ENCODE measurements around the gene NLRC3. TPM values are rescaled to one million over a fixed set of nuclear protein-coding genes. Genes with fewer than 3 reads are reported as not detected.

The NLRC3 gene
- total and polyA plus RNA-seq, 2 donors (not counting 1 experiment from before 2014, with no cell fraction given) = 28.8 to 35.7 TPM

GRCh38 chr16:3596101-3596861, 19.1 kb upstream of the NLRC3 start:
- Mint-ChIP-seq H3K27me3 (no peaks in the 10 kb centered on the region), H3K27ac (no peak overlapping the region), H3K4me1 (no peaks in the 10 kb centered on the region), H3K9me3 (ENCODE audit: insufficient read depth) (no peaks in the 10 kb centered on the region), H3K4me3 (no peak overlapping the region)
- peaks cover 0 to 21% of the 10 kb centered on the region in 2 experiments for H3K36me3 ChIP-seq (replicated peaks in 1 of 2; ENCODE audit: control extremely low read depth in 1 of 2, control insufficient read depth in 1 of 2, extremely low read depth in 1 of 2, insufficient read depth in 2 of 2, low read length in 1 of 2)
- intact Hi-C loops (cut with micrococcal nuclease) = no loop called here
- WGBS (ENCODE audit: insufficient coverage) = 97% methylated on average over 27 of the region's 27 CpGs
- no peak overlapping the region for H3K4me2 ChIP-seq (replicated peaks; ENCODE audit: low read depth, low read length, poor library complexity, severe bottlenecking)
- H3K9me3 ChIP-seq (ENCODE audit: control extremely low read depth in 1 of 3, control insufficient read depth in 2 of 3, insufficient read depth in 1 of 3, low read length in 2 of 3) = peaks cover 0 to 5% (median 0%) of the 10 kb centered on the region in 3 donors
- H2AFZ ChIP-seq (ENCODE audit: insufficient read depth, low read depth, low read length, poor library complexity, severe bottlenecking) = no peak overlapping the region
- no peaks in the 10 kb centered on the region for H3K79me2 ChIP-seq (ENCODE audit: control insufficient read depth, insufficient read depth, low read length)
- H3K27me3 ChIP-seq (replicated peaks in 1 of 4; ENCODE audit: control extremely low read depth in 1 of 4, control insufficient read depth in 3 of 4, insufficient read depth in 4 of 4, low read length in 3 of 4) = no peaks in the 10 kb centered on the region
- H3K27ac ChIP-seq (ENCODE audit: low read length in 2 of 2) = no peak overlapping the region
- H3K4me1 ChIP-seq (ENCODE audit: control insufficient read depth in 2 of 2, insufficient read depth in 2 of 2, low read length in 2 of 2) = no peaks in the 10 kb centered on the region
- no peak for TF ChIP-seq EZH2 (IDR thresholded peaks at IDR 0.05; ENCODE audit: borderline replicate concordance, insufficient read depth, low read depth, low read length, poor library complexity, severe bottlenecking)
- TF ChIP-seq, protein P1, sequence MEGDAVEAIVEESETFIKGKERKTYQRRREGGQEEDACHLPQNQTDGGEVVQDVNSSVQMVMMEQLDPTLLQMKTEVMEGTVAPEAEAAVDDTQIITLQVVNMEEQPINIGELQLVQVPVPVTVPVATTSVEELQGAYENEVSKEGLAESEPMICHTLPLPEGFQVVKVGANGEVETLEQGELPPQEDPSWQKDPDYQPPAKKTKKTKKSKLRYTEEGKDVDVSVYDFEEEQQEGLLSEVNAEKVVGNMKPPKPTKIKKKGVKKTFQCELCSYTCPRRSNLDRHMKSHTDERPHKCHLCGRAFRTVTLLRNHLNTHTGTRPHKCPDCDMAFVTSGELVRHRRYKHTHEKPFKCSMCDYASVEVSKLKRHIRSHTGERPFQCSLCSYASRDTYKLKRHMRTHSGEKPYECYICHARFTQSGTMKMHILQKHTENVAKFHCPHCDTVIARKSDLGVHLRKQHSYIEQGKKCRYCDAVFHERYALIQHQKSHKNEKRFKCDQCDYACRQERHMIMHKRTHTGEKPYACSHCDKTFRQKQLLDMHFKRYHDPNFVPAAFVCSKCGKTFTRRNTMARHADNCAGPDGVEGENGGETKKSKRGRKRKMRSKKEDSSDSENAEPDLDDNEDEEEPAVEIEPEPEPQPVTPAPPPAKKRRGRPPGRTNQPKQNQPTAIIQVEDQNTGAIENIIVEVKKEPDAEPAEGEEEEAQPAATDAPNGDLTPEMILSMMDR (IDR thresholded peaks at IDR 0.05) = no peak
- ChIA-PET POLR2A (no interaction called here), CTCF (no interaction called here)
- no peaks in the 10 kb centered on the region for H4K20me1 ChIP-seq (ENCODE audit: control insufficient read depth, insufficient read depth, low read length, poor library complexity, severe bottlenecking)
- no peak overlapping the region for H3K9ac ChIP-seq (ENCODE audit: low read length)
- no peak overlapping the region for H3K4me3 ChIP-seq (ENCODE audit: control extremely low read depth in 1 of 5, extremely low read depth in 1 of 5, insufficient read depth in 1 of 5, low read depth in 2 of 5, low read length in 4 of 5)
- ATAC-seq (ENCODE audit: low read depth) (no peak), DNase-seq (no peak)

DNA sequence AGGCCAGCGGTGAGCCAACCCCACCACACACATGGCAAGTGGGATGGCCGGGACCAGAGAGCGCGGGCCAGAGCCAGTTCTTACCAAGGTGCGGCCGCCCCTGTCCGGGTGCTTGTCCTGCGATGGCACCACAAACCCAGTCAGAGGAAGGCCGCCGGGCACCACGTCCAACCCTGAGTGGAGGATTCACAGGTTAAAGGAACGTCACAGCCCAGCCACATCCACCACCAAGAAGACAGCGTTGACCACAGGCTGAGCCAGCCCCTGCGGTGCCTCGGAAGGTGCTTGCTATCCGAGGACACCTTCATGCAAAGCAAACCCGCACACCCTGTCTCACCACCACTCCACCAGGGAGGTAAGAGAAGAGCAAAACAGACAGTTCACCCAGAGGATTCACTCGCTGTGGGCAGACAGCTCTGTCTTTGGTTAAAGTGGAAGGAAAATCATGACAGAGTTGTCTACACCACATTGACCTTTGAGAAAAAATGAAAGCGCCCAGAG, 18.4 kb upstream of the NLRC3 start:
- ATAC-seq (ENCODE audit: low read depth) = no peak

More for the DNA sequence above, 18.4 kb upstream of the NLRC3 start:
- Histone ChIP-seq H2AFZ (ENCODE audit: insufficient read depth, low read depth, low read length, poor library complexity, severe bottlenecking) (no peak overlapping the region), H3K9me3 (ENCODE audit: control extremely low read depth in 1 of 3, control insufficient read depth in 2 of 3, insufficient read depth in 1 of 3, low read length in 2 of 3) (peaks cover 0 to 7% (median 0%) of the 10 kb centered on the region in 3 donors), H4K20me1 (ENCODE audit: control insufficient read depth, insufficient read depth, low read length, poor library complexity, severe bottlenecking) (no peaks in the 10 kb centered on the region), H3K4me1 (ENCODE audit: control insufficient read depth in 2 of 2, insufficient read depth in 2 of 2, low read length in 2 of 2) (no peaks in the 10 kb centered on the region), H3K36me3 (replicated peaks in 1 of 2; ENCODE audit: control extremely low read depth in 1 of 2, control insufficient read depth in 1 of 2, extremely low read depth in 1 of 2, insufficient read depth in 2 of 2, low read length in 1 of 2) (peaks cover 0 to 17% of the 10 kb centered on the region in 2 experiments), H3K4me3 (ENCODE audit: control extremely low read depth in 1 of 5, extremely low read depth in 1 of 5, insufficient read depth in 1 of 5, low read depth in 2 of 5, low read length in 4 of 5) (no peak overlapping the region), H3K79me2 (ENCODE audit: control insufficient read depth, insufficient read depth, low read length) (no peaks in the 10 kb centered on the region), H3K9ac (ENCODE audit: low read length) (no peak overlapping the region), H3K27ac (ENCODE audit: low read length in 2 of 2) (no peak overlapping the region), H3K27me3 (replicated peaks in 1 of 4; ENCODE audit: control extremely low read depth in 1 of 4, control insufficient read depth in 3 of 4, insufficient read depth in 4 of 4, low read length in 3 of 4) (no peaks in the 10 kb centered on the region), H3K4me2 (replicated peaks; ENCODE audit: low read depth, low read length, poor library complexity, severe bottlenecking) (no peak overlapping the region)
- CTCF ChIA-PET = interaction anchor here (0.6 kb wide), 1 partner anchor 615 kb away, joined by 4 read pairs; no protein-coding TSS in a partner anchor
- no peak for DNase-seq
- H3K27ac Mint-ChIP-seq = no peak overlapping the region
- POLR2A ChIA-PET = interaction anchor here (0.5 kb wide), 1 partner anchor 23 kb away, joined by 5 read pairs; no protein-coding TSS in a partner anchor
- TF ChIP-seq EZH2 (IDR thresholded peaks at IDR 0.05; ENCODE audit: borderline replicate concordance, insufficient read depth, low read depth, low read length, poor library complexity, severe bottlenecking) = no peak
- TF ChIP-seq, protein P1 (IDR thresholded peaks at IDR 0.05) = no peak
- intact Hi-C loops (cut with micrococcal nuclease) = no loop called here
- H3K27me3 Mint-ChIP-seq = no peaks in the 10 kb centered on the region
- H3K9me3 Mint-ChIP-seq (ENCODE audit: insufficient read depth) = no peaks in the 10 kb centered on the region
- WGBS (ENCODE audit: insufficient coverage) = 98% methylated on average over 11 of the region's 19 CpGs
- H3K4me3 Mint-ChIP-seq = no peak overlapping the region
- H3K4me1 Mint-ChIP-seq = no peaks in the 10 kb centered on the region
